ENCODE results near the gene DAP3.
"Not testable (repeated sequence)": the region's sequence is repeated elsewhere in the genome, so short reads cannot be mapped to it uniquely, and the experiment has no call there.

DNA sequence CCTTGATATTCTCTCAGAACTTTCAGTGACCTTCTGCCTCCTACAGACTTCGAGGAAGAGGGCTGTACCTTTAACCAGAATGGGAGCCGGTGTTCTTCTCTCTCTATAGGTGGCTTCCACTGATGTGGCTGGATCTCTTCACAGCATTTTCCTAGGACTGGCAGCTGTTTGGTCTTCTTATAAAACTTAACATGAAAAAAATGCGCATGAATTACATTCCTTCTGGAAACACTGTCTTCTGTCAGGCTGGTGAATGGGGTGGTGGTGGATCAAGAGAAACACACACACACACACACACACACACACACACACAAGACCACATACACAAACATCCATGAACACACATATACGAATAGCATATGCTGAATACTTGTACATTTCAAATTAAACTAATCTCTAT is 27.7 kb upstream of the DAP3 start:
- TF ChIP-seq EZH2 (IDR thresholded peaks at IDR 0.05; ENCODE audit: borderline replicate concordance, control insufficient read depth, low read depth, low read length); ZZZ3 (IDR thresholded peaks at IDR 0.05; ENCODE audit: control insufficient read depth, insufficient read length, low read depth); EP300 (IDR thresholded peaks at IDR 0.05; ENCODE audit: borderline replicate concordance in 1 of 2, control insufficient read depth in 1 of 2, low read depth in 2 of 2, low read length in 2 of 2); POLR2A (IDR thresholded peaks at IDR 0.05; ENCODE audit: low read depth, low read length); CREB1 (IDR thresholded peaks at IDR 0.05; ENCODE audit: low read depth); STAT3 (IDR thresholded peaks at IDR 0.05; ENCODE audit: low read depth, low read length): not testable (repeated sequence)
- TF ChIP-seq, protein P1, sequence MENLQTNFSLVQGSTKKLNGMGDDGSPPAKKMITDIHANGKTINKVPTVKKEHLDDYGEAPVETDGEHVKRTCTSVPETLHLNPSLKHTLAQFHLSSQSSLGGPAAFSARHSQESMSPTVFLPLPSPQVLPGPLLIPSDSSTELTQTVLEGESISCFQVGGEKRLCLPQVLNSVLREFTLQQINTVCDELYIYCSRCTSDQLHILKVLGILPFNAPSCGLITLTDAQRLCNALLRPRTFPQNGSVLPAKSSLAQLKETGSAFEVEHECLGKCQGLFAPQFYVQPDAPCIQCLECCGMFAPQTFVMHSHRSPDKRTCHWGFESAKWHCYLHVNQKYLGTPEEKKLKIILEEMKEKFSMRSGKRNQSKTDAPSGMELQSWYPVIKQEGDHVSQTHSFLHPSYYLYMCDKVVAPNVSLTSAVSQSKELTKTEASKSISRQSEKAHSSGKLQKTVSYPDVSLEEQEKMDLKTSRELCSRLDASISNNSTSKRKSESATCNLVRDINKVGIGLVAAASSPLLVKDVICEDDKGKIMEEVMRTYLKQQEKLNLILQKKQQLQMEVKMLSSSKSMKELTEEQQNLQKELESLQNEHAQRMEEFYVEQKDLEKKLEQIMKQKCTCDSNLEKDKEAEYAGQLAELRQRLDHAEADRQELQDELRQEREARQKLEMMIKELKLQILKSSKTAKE (IDR thresholded peaks at IDR 0.05; ENCODE audit: low read depth, poor library complexity, severe bottlenecking): not testable (repeated sequence)
- TF ChIP-seq, protein P2, sequence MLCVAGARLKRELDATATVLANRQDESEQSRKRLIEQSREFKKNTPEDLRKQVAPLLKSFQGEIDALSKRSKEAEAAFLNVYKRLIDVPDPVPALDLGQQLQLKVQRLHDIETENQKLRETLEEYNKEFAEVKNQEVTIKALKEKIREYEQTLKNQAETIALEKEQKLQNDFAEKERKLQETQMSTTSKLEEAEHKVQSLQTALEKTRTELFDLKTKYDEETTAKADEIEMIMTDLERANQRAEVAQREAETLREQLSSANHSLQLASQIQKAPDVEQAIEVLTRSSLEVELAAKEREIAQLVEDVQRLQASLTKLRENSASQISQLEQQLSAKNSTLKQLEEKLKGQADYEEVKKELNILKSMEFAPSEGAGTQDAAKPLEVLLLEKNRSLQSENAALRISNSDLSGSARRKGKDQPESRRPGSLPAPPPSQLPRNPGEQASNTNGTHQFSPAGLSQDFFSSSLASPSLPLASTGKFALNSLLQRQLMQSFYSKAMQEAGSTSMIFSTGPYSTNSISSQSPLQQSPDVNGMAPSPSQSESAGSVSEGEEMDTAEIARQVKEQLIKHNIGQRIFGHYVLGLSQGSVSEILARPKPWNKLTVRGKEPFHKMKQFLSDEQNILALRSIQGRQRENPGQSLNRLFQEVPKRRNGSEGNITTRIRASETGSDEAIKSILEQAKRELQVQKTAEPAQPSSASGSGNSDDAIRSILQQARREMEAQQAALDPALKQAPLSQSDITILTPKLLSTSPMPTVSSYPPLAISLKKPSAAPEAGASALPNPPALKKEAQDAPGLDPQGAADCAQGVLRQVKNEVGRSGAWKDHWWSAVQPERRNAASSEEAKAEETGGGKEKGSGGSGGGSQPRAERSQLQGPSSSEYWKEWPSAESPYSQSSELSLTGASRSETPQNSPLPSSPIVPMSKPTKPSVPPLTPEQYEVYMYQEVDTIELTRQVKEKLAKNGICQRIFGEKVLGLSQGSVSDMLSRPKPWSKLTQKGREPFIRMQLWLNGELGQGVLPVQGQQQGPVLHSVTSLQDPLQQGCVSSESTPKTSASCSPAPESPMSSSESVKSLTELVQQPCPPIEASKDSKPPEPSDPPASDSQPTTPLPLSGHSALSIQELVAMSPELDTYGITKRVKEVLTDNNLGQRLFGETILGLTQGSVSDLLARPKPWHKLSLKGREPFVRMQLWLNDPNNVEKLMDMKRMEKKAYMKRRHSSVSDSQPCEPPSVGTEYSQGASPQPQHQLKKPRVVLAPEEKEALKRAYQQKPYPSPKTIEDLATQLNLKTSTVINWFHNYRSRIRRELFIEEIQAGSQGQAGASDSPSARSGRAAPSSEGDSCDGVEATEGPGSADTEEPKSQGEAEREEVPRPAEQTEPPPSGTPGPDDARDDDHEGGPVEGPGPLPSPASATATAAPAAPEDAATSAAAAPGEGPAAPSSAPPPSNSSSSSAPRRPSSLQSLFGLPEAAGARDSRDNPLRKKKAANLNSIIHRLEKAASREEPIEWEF (IDR thresholded peaks at IDR 0.05; ENCODE audit: insufficient replicate concordance, low read depth, low read length): not testable (repeated sequence)
- TF ChIP-seq, protein P3, sequence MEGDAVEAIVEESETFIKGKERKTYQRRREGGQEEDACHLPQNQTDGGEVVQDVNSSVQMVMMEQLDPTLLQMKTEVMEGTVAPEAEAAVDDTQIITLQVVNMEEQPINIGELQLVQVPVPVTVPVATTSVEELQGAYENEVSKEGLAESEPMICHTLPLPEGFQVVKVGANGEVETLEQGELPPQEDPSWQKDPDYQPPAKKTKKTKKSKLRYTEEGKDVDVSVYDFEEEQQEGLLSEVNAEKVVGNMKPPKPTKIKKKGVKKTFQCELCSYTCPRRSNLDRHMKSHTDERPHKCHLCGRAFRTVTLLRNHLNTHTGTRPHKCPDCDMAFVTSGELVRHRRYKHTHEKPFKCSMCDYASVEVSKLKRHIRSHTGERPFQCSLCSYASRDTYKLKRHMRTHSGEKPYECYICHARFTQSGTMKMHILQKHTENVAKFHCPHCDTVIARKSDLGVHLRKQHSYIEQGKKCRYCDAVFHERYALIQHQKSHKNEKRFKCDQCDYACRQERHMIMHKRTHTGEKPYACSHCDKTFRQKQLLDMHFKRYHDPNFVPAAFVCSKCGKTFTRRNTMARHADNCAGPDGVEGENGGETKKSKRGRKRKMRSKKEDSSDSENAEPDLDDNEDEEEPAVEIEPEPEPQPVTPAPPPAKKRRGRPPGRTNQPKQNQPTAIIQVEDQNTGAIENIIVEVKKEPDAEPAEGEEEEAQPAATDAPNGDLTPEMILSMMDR (IDR thresholded peaks at IDR 0.05 in 2 of 3, conservative IDR thresholded peaks at IDR 0.05 in 1 of 3; ENCODE audit: control insufficient read depth in 2 of 3, extremely low read depth in 1 of 3, insufficient read depth in 1 of 3, low read depth in 3 of 3, low read length in 3 of 3): not testable (repeated sequence)

Data from GM12878 (cell line).